GM11168 (cell line): ENCODE measurements around the gene DIPK1A.

Experiments
- in situ Hi-C: fragments of 300-500 bp; cut with MboI; formaldehyde crosslinking; loops from one replicate; pipeline ENCODE4 v1.12.0; 2022; ENCODE audit warnings: low sequenced_read_pairs; ENCODE audit not compliant: unreplicated experiment

Gene DIPK1A

DNA sequence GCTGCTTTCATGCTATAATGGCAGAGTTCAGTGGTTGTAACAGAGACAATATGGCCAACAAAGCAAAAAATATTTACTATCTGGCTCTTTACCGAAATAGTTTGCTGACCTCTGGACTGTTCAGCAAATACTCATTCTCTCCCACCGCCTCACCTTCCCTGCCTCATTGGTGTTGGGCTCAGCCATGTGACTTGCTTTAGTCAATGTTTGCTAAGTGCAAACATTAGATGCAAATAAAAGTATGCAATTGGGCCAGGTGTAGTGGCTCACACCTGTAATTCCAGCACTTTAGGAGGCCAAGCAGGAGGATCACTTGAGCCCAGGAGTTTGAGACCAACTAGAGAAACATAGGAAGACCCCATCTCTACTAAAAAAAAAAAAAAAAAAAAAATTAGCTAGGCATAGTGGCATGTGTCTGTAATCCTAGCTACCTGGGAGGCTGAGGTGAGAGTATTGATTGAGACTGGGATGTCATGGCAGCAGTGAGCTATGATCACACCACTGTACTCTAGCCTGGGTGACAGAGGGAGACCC, 74.3 kb downstream of the DIPK1A start:
- in situ Hi-C loops: no loop called here

DNA sequence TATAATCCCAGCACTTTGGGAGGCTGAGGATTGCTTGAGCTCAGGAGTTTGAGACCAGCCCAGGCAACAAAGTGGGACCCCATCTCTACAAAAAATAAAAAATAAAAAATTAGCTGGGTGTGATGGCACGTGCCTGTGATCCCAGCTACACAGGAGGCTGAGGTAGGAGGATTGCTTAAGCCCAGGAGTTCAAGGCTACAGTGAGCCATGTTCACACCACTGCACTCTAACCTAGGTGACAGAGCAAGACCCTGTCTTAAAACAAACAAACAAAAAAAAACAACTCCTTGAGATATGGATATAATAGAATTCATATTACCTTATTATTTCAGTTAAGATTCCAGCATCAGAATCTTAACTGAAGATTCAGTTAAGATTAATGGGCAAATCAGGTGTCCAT, 77.1 kb downstream of the DIPK1A start:
- in situ Hi-C loops: no loop called here

DNA sequence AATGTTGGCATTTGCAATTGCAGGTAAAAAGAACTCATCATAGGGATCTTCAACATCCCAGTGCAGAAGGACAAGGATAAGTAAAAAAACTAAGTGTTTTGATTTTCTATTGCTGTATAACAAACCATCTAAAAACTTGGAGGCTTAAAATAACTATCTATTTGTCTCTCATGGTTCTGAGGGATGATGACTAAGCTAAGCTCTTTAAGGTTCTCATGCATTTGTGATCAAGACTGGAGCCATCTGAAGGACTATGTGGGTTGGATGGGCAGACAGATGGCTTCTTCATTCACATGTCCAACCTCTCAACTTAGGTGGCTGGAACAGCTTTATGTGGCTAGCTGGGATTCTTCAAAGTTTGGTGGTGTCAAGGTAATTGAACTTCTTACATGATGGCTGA, 78.0 kb downstream of the DIPK1A start:
- in situ Hi-C loops: no loop called here

DNA sequence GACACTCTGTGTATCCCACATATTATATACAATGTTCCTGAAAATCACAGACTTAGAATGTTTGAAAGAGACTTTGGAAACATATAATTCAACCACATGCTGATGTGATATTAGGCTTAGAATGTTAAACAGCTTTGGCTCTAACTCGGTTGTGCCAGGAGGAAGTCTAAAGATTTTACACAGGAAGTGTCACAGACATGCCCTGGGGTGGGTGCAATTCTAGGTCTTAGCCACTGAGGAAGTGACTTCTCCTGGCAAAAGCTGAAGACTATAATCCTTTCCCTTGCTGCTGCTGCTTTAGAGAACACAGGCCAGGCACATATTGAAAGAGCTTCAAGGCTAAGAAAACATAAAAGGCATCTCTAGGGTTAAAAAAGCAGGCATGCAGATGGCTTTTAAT, 78.4 kb downstream of the DIPK1A start:
- in situ Hi-C loops: no loop called here

GRCh38 chr1:92881391-92881790, 79.9 kb downstream of the DIPK1A start:
- in situ Hi-C loops: no loop called here

GRCh38 chr1:92879316-92879968, 81.8 kb downstream of the DIPK1A start:
- in situ Hi-C loops: loop anchor here (5.0 kb wide), 1 partner anchor 73 kb away; no protein-coding TSS in a partner anchor

DNA sequence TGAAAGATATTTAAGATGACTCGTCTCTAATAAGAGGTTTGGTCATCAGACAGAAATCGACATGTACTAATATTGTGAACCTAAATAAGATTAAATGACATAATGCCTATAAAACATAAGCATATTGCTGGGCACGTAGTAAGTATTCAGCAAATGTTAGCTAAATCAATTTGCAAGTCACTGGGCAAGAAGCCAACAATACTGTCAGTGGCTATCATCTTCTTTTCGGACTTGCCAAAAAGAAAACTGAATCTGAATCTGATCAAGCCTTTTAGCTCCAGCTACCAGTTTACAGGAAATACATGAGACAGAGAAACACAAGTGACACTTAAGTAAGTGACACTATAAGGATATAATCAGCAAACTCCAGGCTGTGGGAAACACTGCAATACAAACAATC, 83.5 kb downstream of the DIPK1A start:
- in situ Hi-C loops: loop anchor here (5.0 kb wide), 1 partner anchor 75 kb away; no protein-coding TSS in a partner anchor

- in situ Hi-C loops: loop anchor here (5.0 kb wide), 1 partner anchor 75 kb away; no protein-coding TSS in a partner anchor
Observed at GRCh38 chr1:92877081-92877711, 84.1 kb downstream of the DIPK1A start.

- in situ Hi-C loops: loop anchor here (5.0 kb wide), 1 partner anchor 76 kb away; no protein-coding TSS in a partner anchor
Observed at GRCh38 chr1:92876351-92876750, 84.9 kb downstream of the DIPK1A start.

DNA sequence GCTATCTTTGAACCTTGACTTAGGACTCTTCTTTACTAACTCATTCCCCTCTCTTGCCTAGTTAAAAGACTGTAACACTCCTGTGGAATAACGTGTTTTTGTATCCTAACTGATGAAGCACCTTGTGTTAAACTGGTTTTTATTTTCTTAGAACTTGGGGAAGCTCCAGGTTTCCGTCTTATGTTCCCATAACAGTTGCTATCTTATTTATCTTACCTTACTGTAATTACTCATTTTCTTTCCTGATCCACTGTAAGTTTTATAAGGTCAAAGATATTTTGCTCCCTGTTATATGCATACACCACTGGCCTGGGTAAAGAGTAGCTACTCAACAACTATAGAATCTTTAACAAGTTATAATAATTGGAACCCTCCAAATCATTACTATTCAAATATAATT, 86.3 kb downstream of the DIPK1A start:
- in situ Hi-C loops: loop anchor here (5.0 kb wide), 1 partner anchor 77 kb away; no protein-coding TSS in a partner anchor

GRCh38 chr1:92872719-92873118, 88.5 kb downstream of the DIPK1A start:
- in situ Hi-C loops: no loop called here

DNA sequence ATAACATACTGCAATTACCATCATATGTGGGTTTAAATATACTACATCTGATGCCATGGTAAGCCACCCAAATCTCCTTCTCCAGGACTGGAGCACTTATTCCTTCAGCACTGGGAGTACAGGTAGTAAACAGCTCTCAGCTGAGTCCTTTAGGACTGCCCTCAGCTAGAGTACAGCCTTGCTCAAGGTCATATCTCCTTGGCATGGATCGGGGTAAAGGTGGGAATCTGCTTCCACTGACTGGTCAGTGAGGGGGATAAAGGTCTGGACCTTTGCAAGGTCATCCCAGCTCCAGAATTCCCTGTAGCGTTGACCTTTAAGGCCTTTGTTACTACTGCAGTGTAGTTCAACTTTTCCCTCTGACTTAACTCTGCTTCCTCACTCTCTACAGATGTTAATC, 90.7 kb downstream of the DIPK1A start:
- in situ Hi-C loops: no loop called here

DNA sequence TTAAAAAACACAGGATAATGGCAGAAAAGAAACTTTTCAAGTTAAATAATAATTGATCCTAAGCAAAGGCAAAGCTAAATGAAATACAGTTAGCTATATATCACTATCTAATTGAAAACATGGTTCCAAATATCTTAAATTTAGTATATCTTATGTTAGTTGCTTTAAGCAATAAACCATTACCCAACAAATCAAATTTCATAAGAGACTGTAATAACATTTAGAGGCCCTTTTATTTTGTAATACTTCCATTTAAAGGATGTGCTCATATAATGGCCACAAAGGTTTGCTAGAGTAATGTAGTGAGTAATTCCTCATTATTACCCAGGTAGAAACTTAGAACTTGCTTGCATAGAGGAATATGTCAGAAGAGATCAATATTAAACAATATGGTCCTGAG, 97.1 kb downstream of the DIPK1A start:
- in situ Hi-C loops: no loop called here

DNA sequence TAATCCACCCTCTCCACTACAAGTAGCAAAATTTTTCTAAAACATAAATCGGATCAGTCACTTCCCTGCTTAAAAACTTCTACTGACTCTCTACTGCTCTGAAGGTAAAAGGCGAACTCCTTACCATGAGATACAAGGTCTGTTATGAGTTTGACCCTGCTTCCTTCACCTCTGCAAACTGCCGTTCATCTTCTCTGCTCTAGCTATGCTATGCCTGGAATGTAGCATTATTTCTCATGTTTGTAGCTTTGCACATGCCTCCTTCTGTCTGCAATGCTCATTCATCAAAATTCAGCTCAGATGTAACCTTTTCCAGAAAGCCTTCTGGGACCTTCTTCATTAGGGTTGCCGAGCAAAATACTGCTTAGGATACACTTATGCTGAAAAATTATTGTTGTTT, 98.7 kb downstream of the DIPK1A start:
- in situ Hi-C loops: no loop called here

- in situ Hi-C loops: loop anchor here (5.0 to 10.0 kb wide), 3 partner anchors 65 to 138 kb away; partner anchors contain the start of gene DIPK1A
Observed at GRCh38 chr1:92859400-92860039, 101.7 kb downstream of the DIPK1A start.

GRCh38 chr1:92858564-92859399, 102.5 kb downstream of the DIPK1A start:
- in situ Hi-C loops: loop anchor here (5.0 to 10.0 kb wide), 3 partner anchors 66 to 139 kb away; partner anchors contain the start of gene DIPK1A

DNA sequence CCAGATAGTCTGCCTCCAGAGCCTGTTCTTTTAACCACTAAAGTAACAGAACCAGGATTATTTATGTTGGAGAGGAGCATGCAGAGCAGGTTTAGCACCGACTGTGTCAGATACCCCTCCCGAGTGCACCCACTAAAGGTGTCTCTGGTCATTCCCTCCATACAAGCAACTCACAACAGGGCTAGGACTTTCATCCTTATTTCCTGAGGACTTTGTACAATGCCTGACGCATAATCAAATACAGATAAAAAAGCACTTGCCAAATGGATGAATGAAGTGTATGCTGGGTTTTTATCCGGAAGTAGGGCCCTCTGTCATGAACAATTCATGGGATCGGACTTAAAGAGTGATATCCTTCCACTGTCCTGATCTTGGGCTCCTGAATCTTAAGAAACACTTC, 103.4 kb downstream of the DIPK1A start:
- in situ Hi-C loops: loop anchor here (5.0 to 10.0 kb wide), 3 partner anchors 67 to 139 kb away; partner anchors contain the start of gene DIPK1A

DNA sequence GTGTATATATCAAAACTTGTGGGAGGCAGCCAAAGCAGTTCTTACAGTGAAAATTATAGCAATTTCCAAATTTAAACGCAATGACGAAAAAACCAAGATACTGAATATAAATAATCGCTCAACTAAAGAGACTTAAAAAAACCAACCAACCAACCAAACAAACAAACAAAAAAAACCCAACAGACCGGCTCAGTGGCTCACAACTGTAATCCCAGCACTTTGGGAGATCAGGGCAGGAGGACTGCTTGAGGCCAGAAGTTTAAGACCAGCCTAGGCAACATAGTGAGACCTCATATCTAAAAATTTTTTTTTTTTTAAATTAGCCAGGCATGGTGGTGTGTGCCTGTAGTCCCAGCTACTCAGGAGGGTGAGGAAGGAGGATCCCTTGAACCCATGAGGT, 106.0 kb downstream of the DIPK1A start:
- in situ Hi-C loops: loop anchor here (5.0 to 10.0 kb wide), 3 partner anchors 70 to 142 kb away; partner anchors contain the start of gene DIPK1A

- in situ Hi-C loops: loop anchor here (10.0 kb wide), 2 partner anchors 71 to 111 kb away; partner anchors contain the start of gene DIPK1A
Observed at GRCh38 chr1:92854101-92854785, 107.0 kb downstream of the DIPK1A start.
